WERI-Rb-1 (cell line): Measurements from ENCODE around the gene IDNK.

Experiments used
- DNase-seq: peaks from one replicate; pipeline ENCODE4 v3.0.0-alpha.2; 2020
- H3K27ac ChIP-seq: fragments of 250-450 bp; sonication (Bioruptor Pico); 2 replicates; pipeline ENCODE4 v1.5.1; 2020; ENCODE audit warnings: mild to moderate bottlenecking, moderate library complexity
- H3K27me3 ChIP-seq: fragments of 250-450 bp; sonication (Bioruptor Pico); 2 replicates; pipeline ENCODE4 v1.5.1; 2021; ENCODE audit warnings: mild to moderate bottlenecking, low read depth, moderate library complexity; ENCODE audit not compliant: insufficient read depth, severe bottlenecking
- H3K36me3 ChIP-seq: fragments of 250-450 bp; sonication (Bioruptor Pico); 2 replicates; pipeline ENCODE4 v1.5.1; 2020; ENCODE audit warnings: mild to moderate bottlenecking, moderate library complexity
- H3K4me3 ChIP-seq: 2 replicates; pipeline ENCODE4 v1.5.1; 2011; ENCODE audit warnings: low read depth, mild to moderate bottlenecking, control low read depth, low read length
- H3K9me3 ChIP-seq: fragments of 250-450 bp; sonication (Bioruptor Pico); 2 replicates; pipeline ENCODE4 v1.5.1; 2021; ENCODE audit warnings: mild to moderate bottlenecking, moderate library complexity; ENCODE audit not compliant: severe bottlenecking
- TF ChIP-seq, protein P1 (sequence below): IDR thresholded peaks from 2 replicates; pipeline ENCODE4 v1.5.1; 2011; ENCODE audit warnings: low read depth, mild to moderate bottlenecking, control low read depth, inconsistent platforms, low read length

The IDNK gene

DNA sequence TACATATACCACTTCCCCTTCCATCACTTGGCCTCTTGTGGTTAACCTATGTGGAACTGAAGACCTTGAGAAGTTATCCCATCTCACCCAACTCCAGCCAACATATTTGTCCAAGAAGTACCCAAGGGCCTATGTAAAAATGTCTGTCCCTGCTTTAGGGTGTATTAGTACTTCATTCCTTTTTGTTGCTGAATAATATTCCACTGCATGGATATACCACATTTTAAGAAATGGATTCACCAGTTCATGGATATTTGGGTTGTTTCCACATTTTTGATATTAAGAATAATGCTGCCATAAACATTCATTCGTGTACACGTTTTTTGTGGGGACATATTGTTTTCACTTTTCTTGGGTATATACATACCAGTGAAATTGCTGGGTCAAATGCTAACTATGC, 28.6 kb downstream of the IDNK start:
- TF ChIP-seq, protein P1, sequence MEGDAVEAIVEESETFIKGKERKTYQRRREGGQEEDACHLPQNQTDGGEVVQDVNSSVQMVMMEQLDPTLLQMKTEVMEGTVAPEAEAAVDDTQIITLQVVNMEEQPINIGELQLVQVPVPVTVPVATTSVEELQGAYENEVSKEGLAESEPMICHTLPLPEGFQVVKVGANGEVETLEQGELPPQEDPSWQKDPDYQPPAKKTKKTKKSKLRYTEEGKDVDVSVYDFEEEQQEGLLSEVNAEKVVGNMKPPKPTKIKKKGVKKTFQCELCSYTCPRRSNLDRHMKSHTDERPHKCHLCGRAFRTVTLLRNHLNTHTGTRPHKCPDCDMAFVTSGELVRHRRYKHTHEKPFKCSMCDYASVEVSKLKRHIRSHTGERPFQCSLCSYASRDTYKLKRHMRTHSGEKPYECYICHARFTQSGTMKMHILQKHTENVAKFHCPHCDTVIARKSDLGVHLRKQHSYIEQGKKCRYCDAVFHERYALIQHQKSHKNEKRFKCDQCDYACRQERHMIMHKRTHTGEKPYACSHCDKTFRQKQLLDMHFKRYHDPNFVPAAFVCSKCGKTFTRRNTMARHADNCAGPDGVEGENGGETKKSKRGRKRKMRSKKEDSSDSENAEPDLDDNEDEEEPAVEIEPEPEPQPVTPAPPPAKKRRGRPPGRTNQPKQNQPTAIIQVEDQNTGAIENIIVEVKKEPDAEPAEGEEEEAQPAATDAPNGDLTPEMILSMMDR: no peak
- Histone ChIP-seq H3K4me3 (no peak overlapping the region), H3K27me3 (no peaks in the 10 kb centered on the region), H3K27ac (no peak overlapping the region), H3K36me3 (peaks cover 26% of the 10 kb centered on the region), H3K9me3 (no peaks in the 10 kb centered on the region)
- no peak for DNase-seq

DNA sequence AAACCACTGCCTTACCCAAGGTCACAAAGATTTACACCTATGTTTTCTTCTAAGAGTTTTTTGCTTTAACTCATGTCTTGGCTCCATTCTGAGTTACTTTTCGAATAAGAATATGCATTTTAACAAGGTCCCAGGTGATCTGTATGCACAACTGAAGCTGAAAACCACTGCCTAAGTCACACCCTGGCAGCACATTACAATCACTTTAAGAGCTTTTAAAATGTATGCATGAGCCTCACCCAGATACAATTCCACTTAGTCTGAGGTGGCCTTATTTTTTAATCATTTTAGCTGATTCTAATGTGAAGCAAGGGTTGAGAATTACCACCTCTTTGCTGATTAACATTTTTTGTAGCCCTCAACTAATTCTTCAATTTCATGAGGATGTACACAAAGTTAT, 29.5 kb downstream of the IDNK start:
- TF ChIP-seq, protein P1: no peak
- Histone ChIP-seq H3K9me3 (no peaks in the 10 kb centered on the region), H3K36me3 (peaks cover 31% of the 10 kb centered on the region), H3K27me3 (no peaks in the 10 kb centered on the region), H3K27ac (no peak overlapping the region), H3K4me3 (no peak overlapping the region)
- no peak for DNase-seq

DNA sequence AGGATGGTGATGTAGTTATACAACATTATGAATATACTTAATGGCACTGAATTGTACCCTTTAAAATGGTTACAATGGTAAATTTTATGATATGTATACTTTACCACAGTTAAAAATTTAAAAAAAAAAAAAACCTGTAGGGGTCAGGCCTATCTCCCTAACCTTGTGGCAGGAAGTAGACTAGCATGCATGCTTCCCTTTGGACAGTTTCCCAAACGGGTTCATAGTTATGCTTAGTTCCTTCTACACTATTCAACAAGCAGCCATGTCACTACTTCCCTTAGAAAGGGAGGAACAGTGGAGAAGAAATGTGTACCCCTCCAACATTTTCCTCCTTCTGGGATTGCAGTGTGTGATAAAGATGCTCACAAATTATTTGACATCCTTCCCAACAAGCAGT, 32.5 kb downstream of the IDNK start:
- H3K4me3 ChIP-seq: no peak overlapping the region
- no peak for DNase-seq
- H3K27me3 ChIP-seq: no peaks in the 10 kb centered on the region
- H3K36me3 ChIP-seq: peaks cover 47% of the 10 kb centered on the region
- TF ChIP-seq, protein P1: no peak
- H3K27ac ChIP-seq: no peak overlapping the region
- no peaks in the 10 kb centered on the region for H3K9me3 ChIP-seq

DNA sequence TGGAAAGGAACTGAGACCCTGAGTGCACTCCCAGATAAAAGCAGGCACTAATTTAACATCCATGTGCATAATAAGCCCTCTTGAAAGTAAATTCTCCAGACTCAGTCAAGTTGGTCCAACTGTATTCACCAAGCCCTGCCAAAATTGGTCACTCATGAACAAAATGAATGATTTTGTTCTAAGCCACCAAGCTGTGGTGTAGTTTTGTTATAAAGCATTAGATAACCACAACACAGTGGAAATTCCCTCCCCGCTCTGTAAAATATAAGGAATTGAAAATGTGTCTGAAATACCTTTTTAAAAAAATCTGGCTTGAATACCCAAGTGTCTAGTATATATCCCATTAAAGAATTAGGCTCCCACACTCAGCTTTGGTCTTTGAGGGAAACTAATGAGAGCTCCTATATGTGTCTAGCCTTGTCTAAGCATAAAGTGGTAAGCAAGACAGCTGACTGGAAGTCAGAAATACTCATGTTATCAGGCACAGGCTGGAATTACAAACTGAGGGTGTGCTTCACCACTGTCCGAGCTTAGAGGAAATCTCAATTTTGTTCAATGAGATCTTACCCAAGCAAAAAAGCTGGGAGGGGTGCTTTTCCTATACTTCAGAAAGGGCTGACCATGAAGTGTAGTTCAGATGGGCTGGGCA, 33.2 kb downstream of the IDNK start:
- H3K9me3 ChIP-seq: no peaks in the 10 kb centered on the region
- peaks cover 49% of the 10 kb centered on the region for H3K36me3 ChIP-seq
- H3K27me3 ChIP-seq: no peaks in the 10 kb centered on the region
- TF ChIP-seq, protein P1: no peak
- H3K27ac ChIP-seq: no peak overlapping the region
- no peak for DNase-seq
- no peak overlapping the region for H3K4me3 ChIP-seq

DNA sequence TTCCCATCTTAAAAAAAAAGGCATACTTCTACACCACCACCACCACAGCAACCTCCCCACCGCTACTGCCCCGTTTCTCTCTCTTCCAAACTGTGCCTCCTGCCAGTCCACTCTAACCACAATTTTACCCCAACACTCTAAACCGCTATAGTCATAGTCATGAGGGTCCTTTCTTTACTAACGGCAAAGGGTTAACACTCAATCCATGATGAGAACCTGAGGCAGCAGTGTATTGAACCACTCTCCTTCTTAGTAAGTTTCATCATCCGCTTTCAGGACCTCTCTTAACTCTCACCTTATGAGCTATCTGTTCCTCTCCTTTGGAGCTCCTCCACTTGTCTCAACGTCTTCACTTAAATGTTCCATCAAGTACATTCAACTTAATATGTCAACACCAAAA, 34.0 kb downstream of the IDNK start:
- DNase-seq: no peak
- Histone ChIP-seq H3K36me3 (peaks cover 49% of the 10 kb centered on the region), H3K4me3 (no peak overlapping the region), H3K9me3 (no peaks in the 10 kb centered on the region), H3K27me3 (no peaks in the 10 kb centered on the region), H3K27ac (no peak overlapping the region)
- TF ChIP-seq, protein P1: no peak

DNA sequence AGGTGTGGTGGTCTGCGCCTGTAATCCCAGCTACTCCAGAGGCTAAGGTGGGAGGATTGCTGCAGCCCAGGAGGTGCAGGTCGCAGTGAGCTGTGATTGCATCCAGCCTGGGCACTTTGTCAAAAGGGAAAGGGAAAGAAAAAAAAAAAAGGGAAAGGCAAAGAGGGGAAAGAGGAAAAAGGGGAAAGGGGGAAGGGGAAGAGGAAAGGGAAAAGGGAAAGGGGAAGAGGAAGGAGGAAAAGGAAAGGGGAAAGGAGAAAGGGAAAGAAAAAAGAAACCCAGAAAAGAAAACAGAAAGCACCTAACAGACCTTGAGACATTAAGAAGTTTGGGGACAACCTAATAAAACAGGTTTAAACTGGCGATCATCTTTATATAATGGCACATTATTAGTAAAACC, 40.0 kb downstream of the IDNK start:
- no peaks in the 10 kb centered on the region for H3K9me3 ChIP-seq
- no peak overlapping the region for H3K4me3 ChIP-seq
- no peak overlapping the region for H3K27ac ChIP-seq
- no peaks in the 10 kb centered on the region for H3K27me3 ChIP-seq
- H3K36me3 ChIP-seq: peaks cover 67% of the 10 kb centered on the region
- no peak for DNase-seq
- TF ChIP-seq, protein P1: no peak
